Sigmoid colon (tissue), 4 donors: ENCODE measurements around the gene GOLGA3.
"Not testable (repeated sequence)": the region's sequence is repeated elsewhere in the genome, so short reads cannot be mapped to it uniquely, and the experiment has no call there.

Experiments
- CTCF ChIP-seq, 4 experiments: fragments of 450-650 bp in 3 of 4; fragments of 200-600 bp in 1 of 4; IDR thresholded peaks; one replicate each; pipeline ENCODE4 v1.5.1; 2016 to 2019; ENCODE audit warnings: antibody characterized with exemption in 4 of 4, mild to moderate bottlenecking in 3 of 4, moderate library complexity in 2 of 4
- POLR2AphosphoS5 ChIP-seq, 4 donors: sonication (generic); formaldehyde crosslinking; IDR thresholded peaks; one replicate each; pipeline ENCODE4 v1.6.1; 2017; ENCODE audit warnings: antibody characterized with exemption in 4 of 4

GRCh38 chr12:132874620-132875019, 46.0 kb upstream of the GOLGA3 start:
- not testable (repeated sequence) for TF ChIP-seq CTCF, POLR2AphosphoS5 (IDR thresholded peaks at IDR 0.05)
